B cell (primary cell): Measurements from ENCODE around the gene ERCC8.

Experiments
- CTCF ChIP-seq: fragments of 200-600 bp; IDR thresholded peaks from one replicate; pipeline ENCODE4 v1.8.0; 2022; ENCODE audit warnings: antibody characterized with exemption, mild to moderate bottlenecking
- EZH2 ChIP-seq: IDR thresholded peaks from 2 replicates; pipeline ENCODE4 v1.6.1; 2012; ENCODE audit warnings: borderline replicate concordance, low read depth, mild to moderate bottlenecking, moderate library complexity, low read length; ENCODE audit not compliant: insufficient read depth, poor library complexity, severe bottlenecking

- TF ChIP-seq CTCF, result no peak
- TF ChIP-seq EZH2, result no peak
These were observed 111.3 kb downstream of the ERCC8 start for GRCh38 chr5:60833520-60833919.
